GM06990 (cell line): ENCODE measurements around the gene MR1.

Source experiments
- DNase-seq: peaks from one replicate; pipeline ENCODE4 v3.0.0-alpha.2; 2011; ENCODE audit not compliant: insufficient read length; ENCODE audit errors: extremely low read depth
- H3K27me3 ChIP-seq: replicated peaks from 2 replicates; pipeline ENCODE4 v1.6.0; 2011; ENCODE audit warnings: low read length; ENCODE audit not compliant: control insufficient read depth, insufficient read depth
- H3K36me3 ChIP-seq: 2 replicates; pipeline ENCODE4 v1.5.1; 2011; ENCODE audit warnings: low read length; ENCODE audit not compliant: control insufficient read depth, insufficient read depth
- H3K4me3 ChIP-seq: replicated peaks from 2 replicates; pipeline ENCODE4 v1.5.1; 2011; ENCODE audit warnings: low read depth, mild to moderate bottlenecking, control low read depth, low read length
- TF ChIP-seq, protein P1 (sequence below): IDR thresholded peaks from 2 replicates; pipeline ENCODE4 v1.5.1; 2011; ENCODE audit warnings: low read length, control low read depth, mild to moderate bottlenecking, inconsistent platforms; ENCODE audit not compliant: insufficient read depth, poor library complexity, severe bottlenecking

MR1 gene

DNA sequence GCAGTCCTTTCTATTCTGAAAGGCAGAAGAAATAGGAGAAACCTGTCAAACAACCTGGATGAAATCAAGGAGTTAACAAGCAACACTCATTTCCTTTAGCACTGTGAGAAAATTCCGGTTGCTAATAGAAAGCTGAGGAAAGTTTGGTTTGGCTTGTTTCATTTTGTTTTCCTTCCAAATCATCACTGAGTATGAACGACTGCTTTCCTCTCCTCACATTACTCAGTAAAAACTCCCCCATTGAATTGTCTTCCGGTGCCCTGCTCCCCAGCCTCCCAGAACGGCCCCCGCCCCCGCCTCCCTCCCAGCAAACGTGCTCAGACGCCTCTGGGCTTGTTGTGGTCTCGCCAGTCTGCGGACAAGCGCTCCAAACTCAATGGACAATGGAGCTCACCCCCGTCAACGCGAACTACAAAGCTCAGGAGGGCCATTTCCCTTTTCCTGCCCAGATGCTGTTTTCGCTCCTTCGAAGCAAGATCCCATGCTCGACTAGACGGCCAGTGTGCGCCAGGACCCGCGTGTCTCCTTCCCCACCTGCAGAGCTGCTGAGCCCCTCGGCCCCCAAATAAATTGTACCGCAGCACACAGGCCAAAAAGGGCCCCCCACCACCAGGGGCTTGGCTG is 11.9 kb upstream of the MR1 start:
- DNase-seq = peak; percentile 79
- Histone ChIP-seq H3K27me3 (no peaks in the 10 kb centered on the region), H3K4me3 (peak overlapping the region; percentile 83), H3K36me3 (peaks cover 2% of the 10 kb centered on the region)
- TF ChIP-seq, protein P1, sequence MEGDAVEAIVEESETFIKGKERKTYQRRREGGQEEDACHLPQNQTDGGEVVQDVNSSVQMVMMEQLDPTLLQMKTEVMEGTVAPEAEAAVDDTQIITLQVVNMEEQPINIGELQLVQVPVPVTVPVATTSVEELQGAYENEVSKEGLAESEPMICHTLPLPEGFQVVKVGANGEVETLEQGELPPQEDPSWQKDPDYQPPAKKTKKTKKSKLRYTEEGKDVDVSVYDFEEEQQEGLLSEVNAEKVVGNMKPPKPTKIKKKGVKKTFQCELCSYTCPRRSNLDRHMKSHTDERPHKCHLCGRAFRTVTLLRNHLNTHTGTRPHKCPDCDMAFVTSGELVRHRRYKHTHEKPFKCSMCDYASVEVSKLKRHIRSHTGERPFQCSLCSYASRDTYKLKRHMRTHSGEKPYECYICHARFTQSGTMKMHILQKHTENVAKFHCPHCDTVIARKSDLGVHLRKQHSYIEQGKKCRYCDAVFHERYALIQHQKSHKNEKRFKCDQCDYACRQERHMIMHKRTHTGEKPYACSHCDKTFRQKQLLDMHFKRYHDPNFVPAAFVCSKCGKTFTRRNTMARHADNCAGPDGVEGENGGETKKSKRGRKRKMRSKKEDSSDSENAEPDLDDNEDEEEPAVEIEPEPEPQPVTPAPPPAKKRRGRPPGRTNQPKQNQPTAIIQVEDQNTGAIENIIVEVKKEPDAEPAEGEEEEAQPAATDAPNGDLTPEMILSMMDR = no peak

DNA sequence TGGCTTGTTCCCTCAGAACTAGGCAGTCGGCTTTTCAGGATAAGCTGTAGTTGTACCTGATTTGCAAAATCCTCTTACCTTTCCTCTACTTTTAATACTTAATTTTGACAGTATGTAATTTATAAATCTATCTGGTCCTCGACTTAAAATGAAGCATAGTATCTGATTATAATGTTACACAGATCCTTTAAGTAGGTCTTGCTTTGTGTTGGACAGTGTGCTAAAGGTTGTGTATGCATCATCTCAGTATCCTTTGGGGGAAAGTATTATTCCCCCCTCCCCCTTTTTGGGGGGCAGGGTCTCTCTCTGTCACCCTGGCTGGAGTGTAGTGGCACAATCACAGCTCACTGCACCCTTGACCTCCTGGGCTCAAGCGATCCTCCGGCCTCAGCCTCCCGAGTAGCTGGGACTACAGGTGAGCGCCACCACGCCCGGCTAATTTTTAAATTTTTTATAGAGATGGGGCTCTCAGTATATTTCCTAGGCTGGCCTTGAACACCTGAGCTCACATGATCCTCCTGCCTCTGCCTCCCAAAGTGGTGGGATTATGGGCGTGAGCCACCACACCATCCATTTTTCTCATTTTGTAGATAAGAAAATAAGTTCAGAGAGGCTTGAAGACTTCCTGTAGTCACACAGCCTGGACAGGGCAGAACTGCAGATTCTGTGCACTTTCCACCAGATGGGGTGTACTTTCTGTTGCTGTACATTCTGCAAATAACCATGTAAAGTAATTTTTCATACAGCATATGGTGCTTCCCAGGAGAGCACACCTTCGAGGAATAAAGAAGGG is 10.3 kb upstream of the MR1 start:
- H3K4me3 ChIP-seq = peak overlapping the region; percentile 33
- H3K27me3 ChIP-seq = no peaks in the 10 kb centered on the region
- no peak for DNase-seq
- TF ChIP-seq, protein P1 = no peak
- H3K36me3 ChIP-seq = peaks cover 2% of the 10 kb centered on the region

DNA sequence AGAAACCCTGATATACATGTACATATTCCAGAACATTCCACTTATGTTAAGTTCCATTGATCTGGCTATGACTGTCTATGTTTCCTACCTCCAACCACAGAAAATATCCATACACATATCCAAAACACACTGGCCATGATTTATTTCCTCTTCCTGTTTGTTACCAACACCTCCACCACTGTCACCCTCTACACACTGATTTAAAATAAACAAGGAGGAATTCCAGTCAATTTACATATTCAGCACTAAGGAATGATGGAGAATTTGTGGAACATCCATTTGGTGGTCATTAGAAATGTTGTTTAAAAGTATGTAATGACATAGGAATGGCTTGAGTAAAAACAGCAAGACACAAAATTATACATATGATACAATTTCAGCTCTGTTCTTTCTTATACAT is 5.6 kb upstream of the MR1 start:
- TF ChIP-seq, protein P1 = no peak

DNA sequence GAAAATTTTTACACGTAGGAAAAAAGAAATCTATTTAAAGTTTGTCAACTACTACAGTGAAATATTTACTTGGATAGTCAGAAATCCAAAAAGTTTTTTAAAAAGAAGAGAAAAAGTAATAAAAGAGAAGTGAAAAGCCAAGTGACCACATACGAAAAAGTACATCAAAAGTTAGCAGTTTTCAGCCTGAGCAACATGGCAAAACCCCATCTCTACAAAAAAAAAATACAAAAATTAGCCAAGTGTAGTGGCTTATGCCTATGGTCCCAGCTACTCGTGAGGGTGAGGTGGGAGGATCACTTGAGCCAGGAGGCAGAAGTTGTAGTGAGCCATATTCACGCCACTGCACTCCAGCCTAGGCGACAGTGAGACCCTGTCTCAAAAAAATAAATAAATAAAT is 5.2 kb upstream of the MR1 start:
- no peaks in the 10 kb centered on the region for H3K27me3 ChIP-seq
- DNase-seq = no peak
- TF ChIP-seq, protein P1 = no peak
- no peak overlapping the region for H3K4me3 ChIP-seq
- H3K36me3 ChIP-seq = no peaks in the 10 kb centered on the region

More for the DNA sequence above, 5.6 kb upstream of the MR1 start:
- DNase-seq = no peak
- H3K27me3 ChIP-seq = no peaks in the 10 kb centered on the region
- H3K36me3 ChIP-seq = no peaks in the 10 kb centered on the region
- H3K4me3 ChIP-seq = no peak overlapping the region

DNA sequence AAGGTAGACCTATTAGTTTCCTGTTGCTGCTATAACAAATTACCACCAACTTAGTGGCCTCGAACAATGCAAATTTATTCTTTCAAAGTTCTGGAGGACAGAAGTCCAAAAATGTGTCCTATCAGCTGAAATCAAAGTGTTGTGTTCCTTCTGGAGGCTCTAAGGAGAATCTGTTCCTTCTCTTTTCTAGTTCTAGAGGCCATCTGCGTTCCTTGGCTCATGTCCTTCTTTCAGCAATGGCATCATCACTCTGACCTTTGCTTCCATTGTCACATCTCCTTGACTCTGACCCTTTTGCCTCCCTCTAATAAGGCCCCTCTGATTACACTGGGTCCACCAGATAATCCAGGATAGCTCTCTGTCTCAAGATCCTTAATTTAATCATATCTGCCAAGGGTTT is 1.2 kb upstream of the MR1 start:
- TF ChIP-seq, protein P1 = no peak
- no peak overlapping the region for H3K4me3 ChIP-seq
- no peaks in the 10 kb centered on the region for H3K36me3 ChIP-seq
- DNase-seq = no peak
- H3K27me3 ChIP-seq = no peaks in the 10 kb centered on the region
